ENCODE results near the gene CCDC169. TPM values are rescaled to one million over a fixed set of nuclear protein-coding genes. Genes with fewer than 3 reads are reported as not detected.
A peak's percentile ranks its signal among the peaks of the same experiment; 100 is the strongest.

CCDC169 gene
- total RNA-seq = 2.1 TPM

- no peaks in the 10 kb centered on the region for H3K9me3 ChIP-seq (ENCODE audit: control insufficient read depth in 3 of 3, low read length in 3 of 3)
- peaks cover 2 to 13% (median 4%) of the 10 kb centered on the region in 3 donors for H3K4me1 ChIP-seq (ENCODE audit: control insufficient read depth in 3 of 3, insufficient read depth in 3 of 3, low read length in 3 of 3)
- H3K27me3 ChIP-seq (ENCODE audit: control insufficient read depth in 3 of 3, insufficient read depth in 3 of 3, low read length in 3 of 3) = no peaks in the 10 kb centered on the region
- peak within 1 kb of the TSS; percentile 52 for H3K27ac ChIP-seq (ENCODE audit: low read depth, low read length)
- peak within 1 kb of the TSS; percentile 82 to 88 (median 83) for H3K4me3 ChIP-seq (ENCODE audit: low read length in 3 of 3)
- peak within 1 kb of the TSS; percentile 75 to 84 (median 82) for H3K9ac ChIP-seq (ENCODE audit: low read depth in 1 of 3, low read length in 3 of 3)
- no peaks in the 10 kb centered on the region for H3K36me3 ChIP-seq (ENCODE audit: control insufficient read depth in 3 of 3, insufficient read depth in 3 of 3, low read length in 3 of 3)
These were observed at the start of gene CCDC169 for GRCh38 chr13:36297366-36298338. CCDC169 (minus strand) TSS chr13:36297814; CDS start chr13:36297719, 95 bp downstream.

GRCh38 chr13:36346222-36347083, 48.8 kb upstream of the CCDC169 start, which contains the start of gene SPART:
SPART (minus strand) TSS chr13:36346394; CDS start chr13:36335830, 10,564 bp downstream.
- H3K4me1 ChIP-seq (ENCODE audit: control insufficient read depth in 3 of 3, insufficient read depth in 3 of 3, low read length in 3 of 3) = peaks cover 0 to 13% (median 9%) of the 10 kb centered on the region in 3 donors
- H3K27me3 ChIP-seq (ENCODE audit: control insufficient read depth in 3 of 3, insufficient read depth in 3 of 3, low read length in 3 of 3) = no peaks in the 10 kb centered on the region
- H3K36me3 ChIP-seq (ENCODE audit: control insufficient read depth in 3 of 3, insufficient read depth in 3 of 3, low read length in 3 of 3) = no peaks in the 10 kb centered on the region
- H3K9me3 ChIP-seq (ENCODE audit: control insufficient read depth in 3 of 3, low read length in 3 of 3) = no peaks in the 10 kb centered on the region
- H3K4me3 ChIP-seq (ENCODE audit: low read length in 3 of 3) = peak within 1 kb of the TSS; percentile 91 to 94 (median 93)
- H3K9ac ChIP-seq (ENCODE audit: low read depth in 1 of 3, low read length in 3 of 3) = peak within 1 kb of the TSS; percentile 91 to 96 (median 96)
- peak within 1 kb of the TSS; percentile 97 for H3K27ac ChIP-seq (ENCODE audit: low read depth, low read length)

DNA sequence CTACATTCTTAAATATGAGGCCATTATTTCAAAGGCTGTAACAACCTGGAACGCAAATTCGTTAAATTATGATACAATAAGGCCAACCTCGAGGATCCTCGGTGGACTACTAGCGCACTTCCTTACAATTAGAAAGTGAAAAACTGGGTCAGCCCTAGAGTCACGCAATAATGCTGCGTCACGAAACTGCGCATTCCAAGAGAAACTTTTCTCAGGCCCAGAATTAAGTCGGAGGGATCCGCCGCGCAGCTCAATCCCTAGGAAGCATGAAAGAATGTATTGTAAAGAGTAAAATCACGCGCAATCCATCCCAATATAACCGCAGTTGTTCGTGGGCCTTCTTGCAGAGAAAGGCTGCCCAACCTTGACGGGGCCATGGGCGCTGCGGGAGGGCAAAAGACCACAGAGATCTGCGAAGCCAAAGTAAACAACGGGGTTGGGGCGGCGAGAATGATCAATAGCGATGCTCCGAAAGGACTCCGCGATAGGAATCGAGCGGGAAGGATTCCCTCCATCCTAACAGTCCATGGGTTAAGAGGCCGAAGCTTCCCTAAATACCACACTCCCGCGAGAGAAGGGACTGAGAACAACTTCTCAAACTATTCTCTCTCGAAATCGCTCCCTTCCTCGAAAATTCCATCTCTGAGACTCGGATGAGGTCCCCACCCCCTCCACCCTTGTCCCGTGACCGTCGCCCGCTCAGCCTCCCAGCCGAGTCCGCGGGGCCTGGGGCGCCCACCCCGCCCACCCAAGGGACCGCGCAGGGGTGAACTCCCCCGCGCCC, 48.0 kb upstream of the CCDC169 start:
- H3K27me3 ChIP-seq (ENCODE audit: control insufficient read depth in 3 of 3, insufficient read depth in 3 of 3, low read length in 3 of 3) = no peaks in the 10 kb centered on the region
- H3K4me3 ChIP-seq (ENCODE audit: low read length in 3 of 3) = peak overlapping the region; percentile 91 to 94 (median 93)
- H3K9me3 ChIP-seq (ENCODE audit: control insufficient read depth in 3 of 3, low read length in 3 of 3) = no peaks in the 10 kb centered on the region
- peaks cover 0 to 13% (median 9%) of the 10 kb centered on the region in 3 donors for H3K4me1 ChIP-seq (ENCODE audit: control insufficient read depth in 3 of 3, insufficient read depth in 3 of 3, low read length in 3 of 3)
- peak overlapping the region; percentile 91 to 96 (median 96) for H3K9ac ChIP-seq (ENCODE audit: low read depth in 1 of 3, low read length in 3 of 3)
- H3K36me3 ChIP-seq (ENCODE audit: control insufficient read depth in 3 of 3, insufficient read depth in 3 of 3, low read length in 3 of 3) = no peaks in the 10 kb centered on the region
- H3K27ac ChIP-seq (ENCODE audit: low read depth, low read length) = peak overlapping the region; percentile 97

DNA sequence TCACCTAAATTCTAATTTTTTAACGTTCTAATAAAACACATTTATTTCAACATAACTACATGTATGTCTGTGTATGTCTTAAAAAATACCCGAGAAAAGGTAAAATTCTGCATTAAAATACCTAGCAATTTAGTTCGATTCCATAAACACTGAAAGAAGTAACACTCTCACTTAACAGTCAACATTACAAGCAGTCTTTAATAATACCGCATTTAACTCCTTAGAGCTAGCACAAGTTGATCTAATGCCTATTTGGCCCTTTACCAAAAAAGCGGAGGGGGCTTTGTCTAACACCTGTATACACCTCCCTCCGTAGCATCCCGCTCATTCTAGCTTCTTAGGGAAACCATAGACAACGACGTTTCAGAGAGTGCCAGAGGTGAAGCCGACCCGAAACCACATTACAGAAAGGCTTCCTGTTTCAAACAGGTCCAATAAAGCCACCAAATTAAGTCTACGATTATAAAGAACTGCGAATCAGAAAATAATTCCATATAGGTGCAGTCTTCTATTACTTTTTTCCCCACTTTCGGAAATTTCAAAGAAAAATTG, 47.3 kb upstream of the CCDC169 start:
- H3K4me1 ChIP-seq (ENCODE audit: control insufficient read depth in 3 of 3, insufficient read depth in 3 of 3, low read length in 3 of 3) = peaks cover 0 to 13% (median 9%) of the 10 kb centered on the region in 3 donors
- no peaks in the 10 kb centered on the region for H3K9me3 ChIP-seq (ENCODE audit: control insufficient read depth in 3 of 3, low read length in 3 of 3)
- H3K4me3 ChIP-seq (ENCODE audit: low read length in 3 of 3) = peak overlapping the region; percentile 91 to 94 (median 93)
- H3K27ac ChIP-seq (ENCODE audit: low read depth, low read length) = peak overlapping the region; percentile 97
- no peaks in the 10 kb centered on the region for H3K36me3 ChIP-seq (ENCODE audit: control insufficient read depth in 3 of 3, insufficient read depth in 3 of 3, low read length in 3 of 3)
- no peaks in the 10 kb centered on the region for H3K27me3 ChIP-seq (ENCODE audit: control insufficient read depth in 3 of 3, insufficient read depth in 3 of 3, low read length in 3 of 3)
- H3K9ac ChIP-seq (ENCODE audit: low read depth in 1 of 3, low read length in 3 of 3) = peak overlapping the region; percentile 91 to 96 (median 96)

DNA sequence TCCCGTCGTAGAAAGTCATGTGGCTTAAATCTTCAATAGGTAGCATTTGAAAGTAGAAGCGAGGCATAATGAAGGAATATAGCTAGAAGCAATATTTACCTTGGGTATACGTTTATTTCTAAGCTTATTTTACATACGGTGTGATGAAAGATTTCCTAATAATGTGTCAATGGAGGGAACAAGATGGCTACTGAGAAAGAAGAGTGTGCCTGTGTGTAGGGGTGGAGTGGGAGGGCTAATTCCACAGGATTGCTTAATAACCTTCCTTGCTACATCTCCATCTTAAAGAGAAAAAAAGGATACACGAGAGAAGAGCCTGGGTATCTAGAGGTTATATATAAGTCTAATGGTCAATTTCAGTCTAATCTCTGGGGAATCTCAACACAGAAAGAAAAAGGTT, 46.6 kb upstream of the CCDC169 start:
- Histone ChIP-seq H3K4me1 (ENCODE audit: control insufficient read depth in 3 of 3, insufficient read depth in 3 of 3, low read length in 3 of 3) (peaks cover 0 to 13% (median 9%) of the 10 kb centered on the region in 3 donors), H3K9me3 (ENCODE audit: control insufficient read depth in 3 of 3, low read length in 3 of 3) (no peaks in the 10 kb centered on the region), H3K36me3 (ENCODE audit: control insufficient read depth in 3 of 3, insufficient read depth in 3 of 3, low read length in 3 of 3) (no peaks in the 10 kb centered on the region), H3K4me3 (ENCODE audit: low read length in 3 of 3) (peak overlapping the region in 1 of 3 donors; percentile 27), H3K27me3 (ENCODE audit: control insufficient read depth in 3 of 3, insufficient read depth in 3 of 3, low read length in 3 of 3) (no peaks in the 10 kb centered on the region), H3K9ac (ENCODE audit: low read depth in 1 of 3, low read length in 3 of 3) (no peak overlapping the region), H3K27ac (ENCODE audit: low read depth, low read length) (no peak overlapping the region)

- no peak overlapping the region for H3K27ac ChIP-seq (ENCODE audit: low read depth, low read length)
These were observed 46.2 kb upstream of the CCDC169 start for GRCh38 chr13:36343766-36344165.

DNA sequence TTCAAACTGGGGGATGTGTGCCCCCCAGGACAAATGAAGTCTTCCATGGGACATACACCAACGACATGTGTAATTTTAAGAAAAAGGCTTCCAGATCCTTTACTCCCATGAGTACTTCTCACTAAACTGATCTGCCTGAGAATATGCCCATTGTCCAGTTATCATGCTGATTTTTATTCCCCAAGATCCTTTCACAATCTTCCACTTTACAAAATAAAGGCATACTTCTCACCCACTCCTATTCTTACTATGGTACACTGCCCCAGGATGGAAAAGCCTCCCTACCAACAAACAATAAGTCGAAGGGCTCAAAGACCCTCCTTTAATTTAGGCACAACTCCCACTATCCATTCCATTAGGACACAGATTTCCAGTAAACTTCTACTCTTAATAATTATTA, 45.1 kb upstream of the CCDC169 start:
- Histone ChIP-seq H3K36me3 (ENCODE audit: control insufficient read depth in 3 of 3, insufficient read depth in 3 of 3, low read length in 3 of 3) (no peaks in the 10 kb centered on the region), H3K27me3 (ENCODE audit: control insufficient read depth in 3 of 3, insufficient read depth in 3 of 3, low read length in 3 of 3) (no peaks in the 10 kb centered on the region), H3K27ac (ENCODE audit: low read depth, low read length) (no peak overlapping the region), H3K4me3 (ENCODE audit: low read length in 3 of 3) (no peak overlapping the region), H3K4me1 (ENCODE audit: control insufficient read depth in 3 of 3, insufficient read depth in 3 of 3, low read length in 3 of 3) (peaks cover 0 to 13% (median 9%) of the 10 kb centered on the region in 3 donors), H3K9me3 (ENCODE audit: control insufficient read depth in 3 of 3, low read length in 3 of 3) (no peaks in the 10 kb centered on the region), H3K9ac (ENCODE audit: low read depth in 1 of 3, low read length in 3 of 3) (no peak overlapping the region)

More at GRCh38 chr13:36343766-36344165, 46.2 kb upstream of the CCDC169 start:
- Histone ChIP-seq H3K36me3 (ENCODE audit: control insufficient read depth in 3 of 3, insufficient read depth in 3 of 3, low read length in 3 of 3) (no peaks in the 10 kb centered on the region), H3K9ac (ENCODE audit: low read depth in 1 of 3, low read length in 3 of 3) (no peak overlapping the region), H3K9me3 (ENCODE audit: control insufficient read depth in 3 of 3, low read length in 3 of 3) (no peaks in the 10 kb centered on the region), H3K4me1 (ENCODE audit: control insufficient read depth in 3 of 3, insufficient read depth in 3 of 3, low read length in 3 of 3) (peaks cover 0 to 13% (median 9%) of the 10 kb centered on the region in 3 donors), H3K27me3 (ENCODE audit: control insufficient read depth in 3 of 3, insufficient read depth in 3 of 3, low read length in 3 of 3) (no peaks in the 10 kb centered on the region), H3K4me3 (ENCODE audit: low read length in 3 of 3) (peak overlapping the region in 1 of 3 donors; percentile 27)

GRCh38 chr13:36341718-36342117, 44.1 kb upstream of the CCDC169 start:
- no peaks in the 10 kb centered on the region for H3K9me3 ChIP-seq (ENCODE audit: control insufficient read depth in 3 of 3, low read length in 3 of 3)
- no peaks in the 10 kb centered on the region for H3K36me3 ChIP-seq (ENCODE audit: control insufficient read depth in 3 of 3, insufficient read depth in 3 of 3, low read length in 3 of 3)
- no peak overlapping the region for H3K4me3 ChIP-seq (ENCODE audit: low read length in 3 of 3)
- H3K27me3 ChIP-seq (ENCODE audit: control insufficient read depth in 3 of 3, insufficient read depth in 3 of 3, low read length in 3 of 3) = no peaks in the 10 kb centered on the region
- H3K9ac ChIP-seq (ENCODE audit: low read depth in 1 of 3, low read length in 3 of 3) = no peak overlapping the region
- peaks cover 0 to 11% (median 4%) of the 10 kb centered on the region in 3 donors for H3K4me1 ChIP-seq (ENCODE audit: control insufficient read depth in 3 of 3, insufficient read depth in 3 of 3, low read length in 3 of 3)
- no peak overlapping the region for H3K27ac ChIP-seq (ENCODE audit: low read depth, low read length)
